Spleen (tissue), 7 donors: Measurements from ENCODE around the gene OTOG.

Source experiments
- POLR2A ChIP-seq, 3 donors: fragments of 450-650 bp; IDR thresholded peaks; one replicate each; pipeline ENCODE4 v1.5.1; 2017; ENCODE audit warnings: antibody characterized with exemption in 3 of 3, mild to moderate bottlenecking in 1 of 3
- TF ChIP-seq, protein P1 (sequence below), 11 experiments: fragments of 200-600 bp in 7 of 11; fragments of 450-650 bp in 4 of 11; sonication (generic) in 4 of 11; IDR thresholded peaks in 8 of 11; conservative IDR thresholded peaks in 3 of 11; 1 replicate in 7 of 11; 2 replicates in 4 of 11; pipeline versions ENCODE4 v1.4.0 to v1.8.0; 2016 to 2021; ENCODE audit warnings: antibody characterized with exemption in 11 of 11, inconsistent platforms in 4 of 11, mild to moderate bottlenecking in 1 of 11
- donor health status: DM: no; HTN: no; CAD: no; lungs with moderate emphysema.
- donor health status: DM: no; HTN: no; CAD: no.
- donor health status: DM: no; HTN: no; CAD: no.

DNA sequence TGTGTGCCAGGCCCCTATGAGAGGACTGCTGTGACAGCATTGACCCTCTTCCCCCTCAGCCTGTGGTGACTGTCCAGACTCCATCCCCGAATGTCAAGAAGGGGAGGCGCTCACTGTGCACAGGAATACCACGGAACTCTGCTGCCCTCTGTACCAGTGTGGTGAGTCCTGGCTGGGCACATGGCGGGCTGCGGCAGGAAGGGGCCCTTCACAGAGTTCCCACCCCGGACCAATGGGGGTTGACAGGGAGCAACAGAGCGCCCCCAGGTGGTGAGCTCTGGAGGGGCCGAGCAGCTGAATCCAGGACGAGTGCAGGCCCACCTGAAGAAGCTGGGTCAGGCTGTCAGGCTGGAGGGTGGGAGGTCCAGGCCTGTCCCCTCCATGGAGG lies 88.5 kb downstream of the OTOG start:
- TF ChIP-seq, protein P1, sequence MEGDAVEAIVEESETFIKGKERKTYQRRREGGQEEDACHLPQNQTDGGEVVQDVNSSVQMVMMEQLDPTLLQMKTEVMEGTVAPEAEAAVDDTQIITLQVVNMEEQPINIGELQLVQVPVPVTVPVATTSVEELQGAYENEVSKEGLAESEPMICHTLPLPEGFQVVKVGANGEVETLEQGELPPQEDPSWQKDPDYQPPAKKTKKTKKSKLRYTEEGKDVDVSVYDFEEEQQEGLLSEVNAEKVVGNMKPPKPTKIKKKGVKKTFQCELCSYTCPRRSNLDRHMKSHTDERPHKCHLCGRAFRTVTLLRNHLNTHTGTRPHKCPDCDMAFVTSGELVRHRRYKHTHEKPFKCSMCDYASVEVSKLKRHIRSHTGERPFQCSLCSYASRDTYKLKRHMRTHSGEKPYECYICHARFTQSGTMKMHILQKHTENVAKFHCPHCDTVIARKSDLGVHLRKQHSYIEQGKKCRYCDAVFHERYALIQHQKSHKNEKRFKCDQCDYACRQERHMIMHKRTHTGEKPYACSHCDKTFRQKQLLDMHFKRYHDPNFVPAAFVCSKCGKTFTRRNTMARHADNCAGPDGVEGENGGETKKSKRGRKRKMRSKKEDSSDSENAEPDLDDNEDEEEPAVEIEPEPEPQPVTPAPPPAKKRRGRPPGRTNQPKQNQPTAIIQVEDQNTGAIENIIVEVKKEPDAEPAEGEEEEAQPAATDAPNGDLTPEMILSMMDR (IDR thresholded peaks at IDR 0.05 in 8 of 11, conservative IDR thresholded peaks at IDR 0.05 in 3 of 11), result no peak
- no peak for TF ChIP-seq POLR2A (IDR thresholded peaks at IDR 0.05)
